Panc1 (cell line): ENCODE results near the gene CDC45. TPM values are rescaled to one million over a fixed set of nuclear protein-coding genes. Genes with fewer than 3 reads are reported as not detected.

Experiments used
- ATAC-seq: fragments of 200-7000 bp; cut with Tn5 transposase; 2 replicates; pipeline ENCODE4 v1.9.1; 2020; ENCODE audit warnings: mild to moderate bottlenecking, moderate library complexity
- BruUV-seq: library from RNA; stranded (reverse); fragments of 400-500 nt; replicated peaks from 2 replicates; lab custom pipeline; 2021; lab: Mats Ljungman, UMichigan
- CTCF ChIA-PET: fragments of 300-600 bp; sonication (Branson Sonifier 250); formaldehyde crosslinking; loops from one replicate; lab custom pipeline; 2022; ENCODE audit warnings: antibody characterized with exemption; lab: Charles Lee
- POLR2A ChIA-PET: fragments of 300-600 bp; sonication (Branson Sonifier 250); formaldehyde crosslinking; loops from one replicate; lab custom pipeline; 2022; ENCODE audit warnings: antibody characterized with exemption; lab: Charles Lee
- DNase-seq: peaks from one replicate; pipeline ENCODE4 v3.0.0-alpha.2; 2010; ENCODE audit warnings: low read depth, low spot score
- H3K27ac ChIP-seq: 2 replicates; pipeline ENCODE4 v1.5.1; 2011; ENCODE audit warnings: mild to moderate bottlenecking, low read length, inconsistent platforms
- H3K27me3 ChIP-seq: fragments of 200-500 bp; sonication (Bioruptor generic); 2 replicates; pipeline ENCODE4 v1.6.0; 2014; ENCODE audit warnings: low read length, inconsistent platforms; ENCODE audit not compliant: control insufficient read depth, insufficient read depth
- H3K36me3 ChIP-seq: fragments of 200-500 bp; sonication (Bioruptor generic); 2 replicates; pipeline ENCODE4 v1.5.1; 2014; ENCODE audit warnings: inconsistent platforms, mild to moderate bottlenecking, low read length, moderate library complexity; ENCODE audit not compliant: control insufficient read depth, insufficient read depth
- H3K4me1 ChIP-seq: 2 replicates; pipeline ENCODE4 v1.5.1; 2011; ENCODE audit warnings: inconsistent platforms, mild to moderate bottlenecking, low read length, moderate library complexity; ENCODE audit not compliant: control insufficient read depth, insufficient read depth
- H3K4me3 ChIP-seq, 2 experiments: 2 replicates each; pipeline ENCODE4 v1.5.1; 2011 to 2012; ENCODE audit warnings: low read depth in 2 of 2, low read length in 2 of 2, mild to moderate bottlenecking in 2 of 2, inconsistent platforms in 1 of 2, moderate library complexity in 1 of 2
- H3K9me3 ChIP-seq: fragments of 200-500 bp; sonication (Bioruptor generic); 2 replicates; pipeline ENCODE4 v1.5.1; 2014; ENCODE audit warnings: low read depth, mild to moderate bottlenecking, inconsistent platforms, low read length, moderate library complexity; ENCODE audit not compliant: control insufficient read depth, insufficient read depth
- CTCF ChIP-seq: fragments of 450-650 bp; IDR thresholded peaks from 2 replicates; pipeline ENCODE4 v1.5.1; 2017; ENCODE audit warnings: mild to moderate bottlenecking
- POLR2AphosphoS5 ChIP-seq: IDR thresholded peaks from 2 replicates; pipeline ENCODE4 v1.6.1; 2012; ENCODE audit warnings: mild to moderate bottlenecking, low read depth, low read length, moderate library complexity
- REST ChIP-seq, 2 experiments: IDR thresholded peaks; 2 replicates each; pipeline ENCODE4 v1.6.1; 2011 to 2012; ENCODE audit warnings: low read depth in 2 of 2, control low read depth in 1 of 2, low read length in 1 of 2, mild to moderate bottlenecking in 1 of 2, moderate library complexity in 1 of 2; ENCODE audit not compliant: insufficient read depth in 1 of 2
- SIN3A ChIP-seq: IDR thresholded peaks from 2 replicates; pipeline ENCODE4 v1.6.1; 2012; ENCODE audit warnings: low read depth, mild to moderate bottlenecking, low read length, moderate library complexity, borderline replicate concordance; ENCODE audit not compliant: insufficient read depth
- TCF7L2 ChIP-seq: IDR thresholded peaks from 2 replicates; pipeline ENCODE4 v1.6.1; 2011; ENCODE audit warnings: mild to moderate bottlenecking, low read depth, low read length, inconsistent platforms
- in situ Hi-C: cut with HindIII; loops from 2 replicates; pipeline ENCODE4 v1.10.0; 2016; ENCODE audit warnings: low sequenced_read_pairs, low pct_unique_long_range_greater_than_20kb
- intact Hi-C: fragments of 100-400 bp; cut with micrococcal nuclease; formaldehyde crosslinking; loops from one replicate; pipeline ENCODE4 v1.10.0; 2022; ENCODE audit not compliant: unreplicated experiment
- total RNA-seq: library from RNA; stranded (reverse); gene quantifications from one replicate; pipeline ENCODE4 v1.2.1, GENCODE V29; 2021; ENCODE audit not compliant: unreplicated experiment

Gene CDC45
- total RNA-seq, 1 experiment from 2014 or later: 26.1 TPM

- POLR2A ChIA-PET: no interaction called here
- intact Hi-C loops: loop anchor here (5.0 kb wide), 1 partner anchor 137 kb away; no protein-coding TSS in a partner anchor
Measured at GRCh38 chr22:19495562-19496323, 16.0 kb downstream of the CDC45 start.

GRCh38 chr22:19496324-19496630 is 16.6 kb downstream of the CDC45 start:
- ChIA-PET POLR2A (no interaction called here), CTCF (interaction anchor here (0.5 to 1.3 kb wide), 2 partner anchors 134 to 254 kb away, joined by 3 to 7 read pairs; no protein-coding TSS in a partner anchor)
- Histone ChIP-seq H3K36me3 (peaks cover 2% of the 10 kb centered on the region), H3K4me1 (no peaks in the 10 kb centered on the region), H3K27me3 (no peaks in the 10 kb centered on the region), H3K27ac (no peak overlapping the region), H3K9me3 (no peaks in the 10 kb centered on the region), H3K4me3 (no peak overlapping the region)
- ATAC-seq: no peak
- BruUV-seq: no TSS peak
- DNase-seq: no peak
- in situ Hi-C loops (no loop called here), intact Hi-C loops (loop anchor here (5.0 kb wide), 1 partner anchor 136 kb away; no protein-coding TSS in a partner anchor)
- no peak for TF ChIP-seq REST (IDR thresholded peaks at IDR 0.05; ENCODE audit: insufficient read depth in 1 of 2, low read depth in 2 of 2, low read length in 1 of 2)
- no peak for TF ChIP-seq TCF7L2
- TF ChIP-seq POLR2AphosphoS5: no peak
- TF ChIP-seq SIN3A: no peak
- no peak for TF ChIP-seq CTCF

More at GRCh38 chr22:19495562-19496323, 16.0 kb downstream of the CDC45 start:
- CTCF ChIA-PET: interaction anchor here (0.5 to 1.3 kb wide), 2 partner anchors 134 to 254 kb away, joined by 3 to 7 read pairs; no protein-coding TSS in a partner anchor
- Histone ChIP-seq H3K9me3 (no peaks in the 10 kb centered on the region), H3K4me3 (no peak overlapping the region), H3K27ac (no peak overlapping the region), H3K36me3 (peaks cover 2% of the 10 kb centered on the region), H3K27me3 (no peaks in the 10 kb centered on the region), H3K4me1 (no peaks in the 10 kb centered on the region)
- BruUV-seq: no TSS peak
- DNase-seq (no peak), ATAC-seq (no peak)
- in situ Hi-C loops: no loop called here
- TF ChIP-seq CTCF (no peak), POLR2AphosphoS5 (no peak), REST (IDR thresholded peaks at IDR 0.05; ENCODE audit: insufficient read depth in 1 of 2, low read depth in 2 of 2, low read length in 1 of 2) (no peak), TCF7L2 (no peak), SIN3A (no peak)
